CMK (cell line): ENCODE data around the gene MAFF.
"Not testable (repeated sequence)": the region's sequence is repeated elsewhere in the genome, so short reads cannot be mapped to it uniquely, and the experiment has no call there.

Experiments used
- DNase-seq: peaks from one replicate; pipeline ENCODE4 v3.0.0-alpha.2; 2010; ENCODE audit warnings: low read depth

Gene MAFF

DNA sequence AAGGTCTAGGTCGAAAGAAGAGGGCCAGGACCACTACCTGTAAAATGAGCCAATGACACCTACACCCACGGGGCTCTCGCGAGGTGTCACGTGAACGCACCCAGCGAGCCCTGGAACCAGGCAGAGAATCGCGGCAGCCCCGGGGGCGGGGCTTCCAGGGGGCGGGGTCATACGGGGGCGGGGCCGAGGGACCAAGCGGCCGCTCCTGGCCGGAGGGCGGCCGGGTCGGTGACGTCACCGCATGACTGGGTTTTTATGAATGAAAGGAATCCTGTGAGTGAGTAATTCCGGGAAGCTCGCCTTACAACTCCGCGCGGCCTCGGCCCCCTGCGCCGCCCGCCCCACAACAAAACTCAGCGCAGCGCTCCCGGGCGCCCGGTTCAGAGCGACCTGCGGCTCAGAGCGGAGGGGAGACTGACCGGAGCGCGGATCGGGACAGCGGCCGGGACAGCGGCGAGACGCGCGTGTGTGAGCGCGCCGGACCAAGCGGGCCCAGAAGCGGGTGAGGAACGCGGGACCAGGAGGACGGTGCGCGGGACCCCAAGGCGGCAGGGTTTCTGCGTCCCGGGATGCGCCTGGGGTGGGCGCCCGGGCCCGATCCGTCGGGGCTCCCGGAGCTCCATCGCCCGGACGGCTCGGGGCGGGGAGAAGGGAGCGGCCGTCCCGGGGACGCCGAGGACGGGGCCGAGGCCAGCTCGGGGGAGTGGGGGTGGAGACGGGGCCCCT is at the start of gene MAFF:
Gene MAFF (plus strand): TSS at position 284 of the 726 bp plus-strand sequence. CDS start 11,860 bp downstream, outside the sequence.
- peak; percentile 85 for DNase-seq

DNA sequence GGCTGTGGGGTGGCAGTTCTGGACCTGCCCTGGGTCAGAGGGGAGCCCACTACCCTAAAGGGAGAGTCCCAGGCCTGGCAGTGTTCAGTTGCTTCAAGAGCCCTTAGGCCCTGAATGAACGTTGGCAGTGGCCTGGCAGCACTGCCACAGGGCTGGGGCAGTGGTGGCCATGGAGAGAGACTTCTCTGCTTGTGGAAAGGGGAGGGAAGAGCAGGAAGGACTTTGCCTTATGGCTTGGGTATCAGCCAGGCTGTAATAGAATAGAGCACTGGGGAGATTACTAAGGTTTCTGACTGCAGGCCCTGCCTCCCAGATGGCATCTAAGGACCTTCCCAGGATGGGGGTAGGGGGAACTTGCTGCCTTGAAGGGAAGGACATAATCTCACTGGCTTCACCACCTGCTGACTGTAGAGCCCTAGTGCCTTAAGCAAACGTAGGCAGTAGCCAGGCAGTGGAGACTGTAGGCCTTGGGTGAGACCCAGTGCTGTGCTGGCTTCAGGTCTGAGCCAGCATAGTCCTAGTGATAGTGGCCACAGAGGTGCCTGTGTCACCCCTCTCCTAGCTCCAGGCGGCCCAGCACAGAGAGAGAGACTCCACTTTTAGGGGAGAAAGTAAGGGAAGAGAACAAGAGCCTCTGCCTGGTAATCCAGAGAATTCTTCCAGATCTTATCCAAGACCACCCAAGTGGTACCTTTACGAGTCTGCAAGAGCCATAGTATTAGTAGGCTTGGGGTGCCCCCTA is 47.8 kb upstream of the MAFF start:
- DNase-seq: no peak

DNA sequence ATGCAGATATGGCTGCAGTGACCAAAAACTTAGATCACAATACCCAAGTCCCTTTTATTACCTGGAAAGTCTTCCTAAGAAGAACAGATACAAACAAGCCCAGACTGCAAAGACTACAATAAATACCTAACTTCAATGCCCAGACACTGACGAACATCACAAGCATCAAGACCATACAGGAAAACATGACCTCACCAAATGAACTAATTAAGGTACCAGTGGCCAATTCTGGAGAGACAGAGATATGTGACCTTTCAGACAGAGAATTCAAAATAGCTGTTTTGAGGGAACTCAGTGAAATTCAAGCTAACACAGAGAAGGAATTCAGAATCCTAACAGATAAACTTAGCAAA is 47.3 kb upstream of the MAFF start:
- DNase-seq: not testable (repeated sequence)

DNA sequence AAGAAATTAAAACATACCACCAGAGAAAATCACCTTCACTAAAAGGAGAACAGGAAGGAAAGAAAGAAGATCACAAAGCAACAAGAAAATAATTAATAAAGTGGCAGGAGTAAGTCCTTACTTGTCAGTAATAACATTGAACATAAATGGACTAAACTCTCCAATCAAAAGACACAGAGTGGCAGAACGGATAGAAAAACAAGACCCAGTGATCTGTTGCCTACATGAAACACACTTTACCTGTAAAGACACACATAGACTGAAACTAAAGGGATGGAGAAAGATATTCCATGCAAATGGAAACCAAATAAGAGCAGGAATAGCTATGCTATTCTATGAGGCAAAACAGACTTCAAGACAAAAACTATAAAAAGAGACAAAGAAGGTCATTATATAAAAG is 46.1 kb upstream of the MAFF start:
- DNase-seq: no peak

DNA sequence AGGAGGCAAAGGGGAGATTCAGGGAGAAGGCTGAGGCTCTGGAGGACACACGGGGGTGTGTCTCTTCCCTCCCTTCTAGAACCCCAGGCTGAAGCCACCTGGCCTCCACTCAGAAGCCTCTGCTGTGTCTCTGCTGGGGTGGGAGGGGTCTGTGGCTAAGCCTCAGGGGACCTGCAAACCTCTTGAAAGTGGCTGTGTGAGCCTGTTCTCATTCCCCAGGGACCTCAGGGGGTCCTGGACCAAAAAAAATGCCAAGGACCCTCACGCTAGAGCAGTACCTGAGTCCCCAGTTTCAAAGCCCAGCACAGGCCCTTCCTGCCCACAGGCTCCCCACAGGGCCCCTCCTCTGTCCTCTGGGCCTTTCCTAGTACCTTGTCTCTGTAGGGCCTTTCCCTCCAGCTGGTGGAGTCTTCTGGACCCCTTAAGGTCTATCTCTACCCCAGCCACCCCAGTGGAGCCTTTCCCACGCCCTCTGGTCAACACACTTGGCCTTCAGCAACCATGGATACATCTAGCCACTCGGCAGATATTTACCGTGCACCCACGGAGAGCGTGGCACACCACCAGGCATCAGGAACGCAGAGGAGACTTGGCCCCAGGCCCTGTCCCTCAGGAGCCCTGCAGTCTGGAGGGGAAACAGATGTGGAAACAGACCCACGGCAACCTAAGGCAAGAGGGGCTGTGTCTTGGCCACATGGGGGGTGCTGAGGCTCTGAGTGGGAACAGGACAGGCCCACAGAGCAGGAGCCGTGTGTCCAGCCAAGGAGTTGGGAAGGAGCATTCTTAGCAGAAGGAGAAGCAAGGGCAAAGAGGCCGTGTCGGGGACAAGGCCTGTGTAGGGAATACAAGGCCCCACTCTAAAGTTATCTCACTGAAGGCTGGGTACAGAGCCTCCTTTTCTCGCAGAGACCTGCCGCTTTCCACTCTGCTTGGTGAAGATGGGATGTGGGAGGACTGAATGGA is 38.6 kb upstream of the MAFF start:
- no peak for DNase-seq

DNA sequence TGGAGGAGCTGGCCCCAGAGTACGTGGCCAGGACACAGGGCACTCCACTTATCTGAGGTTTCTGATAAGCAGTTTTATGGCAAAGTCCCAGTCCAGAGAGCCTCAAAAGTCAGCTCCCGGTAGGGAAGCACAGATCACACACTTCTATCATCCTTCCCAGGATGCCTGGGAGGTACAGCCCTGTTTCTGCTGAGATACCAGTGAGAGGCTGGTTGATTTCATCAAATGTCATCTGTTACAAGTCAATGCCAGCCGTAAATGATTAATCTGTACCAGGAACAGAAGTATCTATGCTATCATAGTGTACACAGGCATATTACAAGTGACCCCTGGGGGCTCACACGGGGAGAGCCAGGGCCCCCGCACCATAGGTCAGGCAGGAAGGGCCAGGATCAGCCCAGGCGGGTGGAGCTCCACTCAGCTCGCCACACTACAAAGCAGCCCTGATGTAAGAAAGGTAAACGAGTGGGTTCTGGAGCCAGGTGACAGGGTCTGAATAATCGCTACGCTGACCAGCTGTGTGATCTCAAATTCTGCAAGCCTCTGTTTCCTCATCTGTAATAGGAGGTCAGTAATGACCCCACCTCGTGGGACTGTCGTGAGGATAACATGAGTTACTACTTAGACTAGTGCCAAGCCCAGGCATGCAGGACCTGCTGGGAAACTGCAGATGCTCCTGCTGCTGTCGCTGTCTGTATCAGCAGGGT is 37.8 kb upstream of the MAFF start:
- peak; percentile 90 for DNase-seq

DNA sequence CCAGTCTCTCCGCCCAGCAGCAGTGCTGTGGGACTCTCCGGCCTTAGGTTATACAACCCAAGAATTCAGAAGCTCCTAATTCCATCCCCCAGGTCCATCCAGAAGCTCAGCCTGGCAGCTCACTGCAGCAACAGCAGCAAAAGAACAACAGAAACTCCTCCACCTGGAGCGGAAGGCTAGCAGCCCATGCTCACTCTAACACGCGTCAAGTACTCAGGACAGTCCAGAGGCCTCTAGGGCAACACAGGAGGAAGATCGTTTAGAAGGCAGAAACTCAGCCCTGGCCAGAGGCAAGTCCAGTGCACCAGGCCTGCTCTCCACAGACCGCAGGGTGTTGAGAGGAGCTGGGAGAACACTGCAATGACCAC is 37.3 kb upstream of the MAFF start:
- DNase-seq: no peak

DNA sequence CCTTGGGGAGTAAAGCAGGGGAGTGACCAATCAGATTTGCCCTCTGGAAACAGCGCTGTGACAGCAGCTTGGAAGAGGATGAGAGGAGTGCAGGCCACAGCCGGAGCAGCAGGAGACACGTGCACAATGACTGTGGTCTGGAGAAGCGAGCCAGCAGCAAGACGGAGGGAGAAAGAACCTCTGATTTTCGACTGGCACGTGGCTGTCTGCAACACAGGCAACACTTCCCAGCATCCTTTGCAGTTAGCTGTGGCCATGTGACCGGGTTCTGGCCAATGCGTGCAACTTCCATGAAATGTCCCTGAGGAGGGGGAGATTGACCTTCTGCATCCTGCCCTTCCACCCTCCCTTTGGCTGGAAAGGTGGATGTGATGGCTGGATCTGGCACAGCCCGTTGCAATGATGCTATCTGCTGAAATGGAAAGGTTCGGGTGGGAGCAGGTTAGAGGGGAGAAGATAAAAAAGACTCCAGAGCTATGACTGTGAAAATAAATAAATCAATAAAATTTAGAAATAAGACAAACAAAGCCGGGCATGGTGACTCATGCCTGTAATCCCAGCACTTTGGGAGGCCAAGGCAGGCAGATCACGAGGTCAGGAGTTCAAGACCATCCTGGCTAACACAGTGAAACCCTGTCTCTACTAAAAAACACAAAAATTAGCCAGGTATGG is 35.7 kb upstream of the MAFF start:
- no peak for DNase-seq

DNA sequence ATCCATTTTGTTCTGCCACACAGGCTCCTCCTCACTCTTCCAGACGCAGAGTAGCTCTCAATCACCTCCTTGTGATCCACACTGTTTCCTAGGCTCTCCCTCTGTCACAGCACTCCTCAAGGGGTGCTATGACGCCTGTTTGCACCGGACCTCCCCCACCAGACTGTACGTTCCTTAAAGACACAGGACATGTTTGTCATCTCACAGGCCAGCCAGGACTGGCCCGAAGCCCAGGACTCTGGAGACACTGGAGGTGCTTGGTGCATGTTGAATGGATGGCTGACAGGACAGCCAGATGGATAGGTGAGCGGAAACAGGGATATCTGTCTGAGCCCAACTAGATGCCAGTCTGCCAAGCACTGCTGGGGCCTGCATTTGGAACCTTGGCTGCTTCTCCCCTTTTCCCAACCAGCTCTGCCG is 33.8 kb upstream of the MAFF start:
- DNase-seq: no peak

DNA sequence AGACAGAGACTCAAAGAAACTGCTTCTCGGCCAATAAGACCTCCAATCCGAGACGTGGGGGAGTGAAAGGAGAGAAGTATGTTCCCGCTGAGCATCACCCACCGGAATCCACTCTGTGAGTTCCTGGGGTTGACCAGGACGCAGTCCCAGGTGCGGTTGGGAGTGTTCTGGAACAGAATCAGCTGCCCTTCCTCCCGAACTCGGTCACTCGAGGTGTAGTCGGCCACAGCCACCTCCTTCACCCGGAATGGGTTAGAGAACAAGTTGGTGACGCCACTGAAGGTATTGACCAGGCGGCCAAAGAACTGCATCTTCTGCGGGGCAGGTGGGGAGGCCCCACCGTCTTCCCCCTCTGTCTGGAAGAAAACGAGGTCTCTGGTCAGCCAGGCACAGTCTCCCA is 32.7 kb upstream of the MAFF start:
- no peak for DNase-seq

DNA sequence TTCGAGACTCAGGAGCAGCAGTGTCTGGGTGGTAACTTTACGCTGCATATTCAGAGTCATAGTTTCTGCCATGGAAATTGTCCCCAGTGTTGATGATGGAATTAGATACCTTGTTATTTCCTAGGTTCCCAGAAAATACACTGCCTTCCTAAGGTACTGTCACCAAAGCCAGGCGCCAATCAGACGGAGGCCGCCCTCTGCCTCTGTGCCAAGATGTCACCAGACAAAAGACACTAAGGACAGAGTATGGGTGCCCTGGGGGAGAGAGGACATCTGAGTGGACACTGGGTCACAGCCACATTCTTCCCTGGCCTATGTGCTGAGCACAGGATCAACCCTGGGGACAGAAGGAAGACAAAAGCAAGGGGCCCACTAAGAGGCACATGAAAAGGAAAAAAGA is 31.3 kb upstream of the MAFF start:
- DNase-seq: no peak

DNA sequence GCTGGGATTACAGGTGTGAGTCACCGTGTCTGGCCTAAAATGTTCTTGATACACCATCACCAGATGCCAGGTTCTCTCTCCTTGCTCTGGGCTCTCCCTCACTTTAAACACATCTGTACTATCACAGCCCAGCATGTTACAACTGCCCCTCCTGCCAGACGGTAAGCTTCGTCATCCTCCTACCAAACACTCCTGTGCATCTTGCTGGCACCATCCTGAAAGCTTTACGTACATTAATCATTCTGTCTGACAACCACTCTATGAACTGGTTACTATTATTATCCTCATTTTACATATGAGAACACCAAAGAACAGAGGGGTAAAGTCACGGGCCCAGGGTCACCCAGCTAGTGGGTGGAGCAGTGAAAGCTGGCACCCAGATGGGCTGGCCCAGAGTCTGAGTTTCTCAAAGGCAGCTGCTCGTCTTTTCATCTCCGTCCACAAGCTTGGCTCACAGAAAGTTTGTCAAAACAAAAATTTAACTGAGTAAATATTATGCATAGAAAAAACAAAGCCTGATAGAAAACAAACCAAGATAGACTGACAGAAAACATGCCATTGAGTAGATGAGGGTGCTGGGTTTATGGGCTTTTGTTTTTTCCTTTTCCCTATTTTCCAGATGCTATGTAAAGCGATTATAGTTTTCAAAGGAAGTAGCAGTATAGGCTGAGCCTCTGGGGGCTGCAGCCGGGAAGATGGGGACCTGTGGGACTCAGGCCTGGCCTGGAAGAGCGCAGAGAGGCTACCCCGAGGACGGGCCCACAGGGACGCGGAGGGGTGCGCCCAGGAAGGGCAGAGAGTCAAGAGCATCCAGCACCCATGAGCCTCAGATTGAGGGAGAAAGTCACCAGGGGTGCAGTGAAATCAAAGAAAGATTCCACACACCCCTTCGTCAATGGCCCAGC is 29.6 kb upstream of the MAFF start:
- DNase-seq: no peak

DNA sequence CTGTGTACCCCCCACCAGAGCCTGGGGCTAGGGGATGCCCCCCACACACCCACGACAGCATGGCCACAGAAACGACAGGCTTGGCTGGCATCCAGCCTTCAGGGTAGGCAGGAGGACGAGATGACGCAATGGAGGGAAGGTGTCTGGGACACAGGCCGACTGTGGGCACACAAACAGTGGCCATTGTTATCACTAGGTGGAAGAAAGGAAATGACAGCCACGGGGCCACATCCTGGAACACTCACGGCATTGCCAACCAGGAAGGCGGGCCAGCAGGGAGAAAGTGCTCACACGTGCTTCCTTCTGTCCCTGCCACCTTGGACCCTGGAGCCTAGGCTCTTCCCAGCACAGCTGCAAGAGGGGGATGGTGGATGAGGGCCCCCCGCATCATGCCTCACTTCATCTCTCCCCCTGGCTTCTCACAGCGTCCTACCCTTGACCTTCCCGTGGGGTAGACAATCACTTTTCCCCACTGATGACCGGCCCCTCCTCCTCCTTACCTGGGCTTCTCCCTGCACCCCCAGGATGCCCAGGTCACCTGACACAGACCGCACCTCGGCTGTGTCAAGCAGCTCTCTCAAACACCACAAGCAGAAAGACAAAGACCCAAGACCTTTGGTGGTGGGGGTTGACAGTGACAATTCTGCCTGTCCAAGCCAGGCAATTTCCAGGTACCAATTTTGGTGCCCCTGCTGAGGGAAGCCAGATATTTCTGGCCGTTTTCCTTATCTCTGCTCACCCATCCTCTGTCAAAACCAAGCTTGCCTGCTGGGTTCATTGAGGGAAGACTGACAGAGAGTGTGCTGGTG is 28.8 kb upstream of the MAFF start:
- no peak for DNase-seq

DNA sequence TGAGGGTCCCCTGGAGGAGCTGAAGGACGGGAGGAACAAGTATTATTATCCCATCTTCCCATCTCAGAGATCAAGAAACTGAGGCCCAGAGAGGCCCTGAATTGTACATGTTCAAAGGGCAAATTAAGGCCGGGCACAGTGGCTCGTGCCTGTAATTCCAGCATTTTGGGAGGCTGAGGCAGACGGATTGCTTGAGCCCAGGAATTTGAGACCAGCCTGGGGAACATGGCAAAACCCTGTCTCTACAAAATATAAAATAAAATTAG is 28.2 kb upstream of the MAFF start:
- no peak for DNase-seq

DNA sequence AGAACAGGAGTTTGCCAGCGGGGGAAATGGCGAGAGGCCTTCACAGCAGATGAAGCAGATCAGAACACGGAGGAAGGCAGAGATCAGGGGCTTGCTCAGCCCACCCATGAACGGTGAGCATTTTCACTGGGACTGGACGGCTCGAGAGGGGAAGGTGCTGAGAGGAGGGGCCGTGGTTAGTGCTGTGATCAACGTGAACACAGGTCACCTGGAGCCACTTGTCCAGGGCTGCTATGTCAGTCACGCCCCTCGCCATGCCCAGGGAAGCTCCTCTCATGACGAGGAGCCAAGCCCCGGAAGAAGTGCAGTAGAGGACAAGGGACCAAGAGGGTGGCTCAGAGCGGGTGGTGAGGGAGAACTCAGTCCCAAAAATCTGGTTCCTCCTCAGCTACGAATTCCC is 27.2 kb upstream of the MAFF start:
- no peak for DNase-seq

DNA sequence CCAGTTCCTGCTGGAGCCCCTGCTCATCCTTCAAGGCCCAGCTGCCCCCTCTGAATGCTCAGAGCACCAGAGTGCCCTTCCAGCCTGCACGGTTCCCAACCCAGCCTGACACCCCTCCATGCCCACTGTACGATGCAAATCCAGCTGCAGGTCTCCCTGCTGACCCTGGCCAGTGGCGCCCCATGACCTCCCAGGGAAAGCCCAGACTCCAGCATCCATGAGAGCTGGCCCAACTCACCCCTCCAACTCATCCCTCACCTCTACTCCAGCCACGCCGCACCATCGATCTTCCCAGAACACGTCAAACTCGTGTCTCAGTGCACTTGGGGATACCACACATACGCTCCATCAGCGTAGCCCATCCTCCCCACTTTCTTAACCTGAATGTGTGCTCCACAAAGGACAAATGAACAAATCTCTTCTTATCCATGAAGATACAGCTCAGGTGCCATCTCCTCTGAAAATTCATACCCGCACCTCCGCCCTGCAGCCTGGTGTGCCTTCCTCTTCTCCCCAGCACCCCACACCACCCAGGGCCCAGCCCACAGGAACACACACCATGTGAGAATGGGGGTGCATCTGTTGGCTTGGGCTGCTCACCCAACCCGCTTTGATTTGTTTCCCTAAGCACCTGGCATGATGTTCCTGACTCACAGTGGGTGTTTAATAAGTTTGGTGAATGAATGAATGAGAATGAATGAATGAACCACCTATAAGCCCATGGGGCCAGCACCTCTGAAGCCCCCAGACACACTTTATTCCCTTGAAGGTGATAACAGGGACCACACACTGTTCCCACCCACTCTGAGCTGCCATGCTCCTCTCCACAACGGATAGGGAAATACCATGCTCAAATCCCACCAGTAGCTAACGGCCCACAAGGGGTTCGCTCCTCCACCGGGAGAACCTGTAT is 26.3 kb upstream of the MAFF start:
- DNase-seq: no peak

DNA sequence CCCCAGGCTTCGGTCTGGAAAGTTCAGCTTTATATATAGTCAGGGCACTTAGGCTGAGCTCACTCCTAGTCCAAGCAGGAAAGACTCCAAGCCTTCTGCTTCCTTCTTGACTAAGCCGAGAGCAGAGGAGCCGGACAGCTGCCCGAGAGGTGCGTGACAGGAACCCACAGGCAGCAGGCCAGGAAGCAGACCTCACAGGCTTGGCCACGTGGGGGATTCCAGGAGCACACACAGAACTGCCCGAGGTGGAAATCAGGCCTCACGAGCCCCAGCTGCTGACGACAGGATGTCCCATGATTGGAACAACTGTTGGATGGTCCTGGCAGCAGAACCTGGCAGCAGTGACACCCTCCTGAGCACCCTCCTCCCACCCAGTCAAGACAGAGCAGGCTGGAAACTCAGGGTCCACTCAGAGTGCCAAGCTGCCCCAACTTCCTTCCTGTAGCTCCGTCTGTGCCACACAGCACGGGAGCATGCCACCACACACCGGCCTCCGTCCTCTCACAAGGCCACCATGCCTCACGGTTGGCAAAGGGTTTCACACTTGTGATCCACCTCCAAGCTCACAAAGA is 25.5 kb upstream of the MAFF start:
- peak; percentile 83 for DNase-seq

DNA sequence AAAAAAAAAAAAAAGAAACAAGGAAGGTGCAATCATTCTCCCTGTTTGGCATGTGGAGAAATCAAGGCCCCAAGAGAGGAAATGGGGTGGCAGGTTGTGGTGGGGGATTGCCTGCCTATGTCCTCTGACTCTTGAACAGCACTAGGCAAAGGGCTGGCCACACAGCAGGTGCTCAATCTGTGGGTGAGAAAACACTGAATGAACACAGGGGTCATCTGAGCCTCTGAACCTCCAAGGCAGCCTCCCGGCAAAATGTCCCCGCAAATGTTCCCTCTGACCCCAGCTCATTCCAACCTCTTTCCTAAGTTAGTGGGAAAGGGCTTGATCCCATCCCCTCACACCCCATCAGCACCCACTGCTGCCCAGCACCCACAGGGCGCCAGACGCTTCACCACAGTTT is 24.8 kb upstream of the MAFF start:
- DNase-seq: no peak
